Stimulated activated memory B cell treated with anti-CD40 and anti-IgM and Interleukin-4, amounts not matched to agents 10 μg/mL and 1 μg/mL and 100 μg/mL, for 72 hours (primary cell): ENCODE data around the gene NR6A1.

Source experiments
- ATAC-seq: fragments of 150-1000 bp; cut with Tn5 transposase; 2 replicates; pipeline ENCODE4 v1.10.0; 2021
- H3K27ac Mint-ChIP-seq: one replicate; pipeline ENCODE4 v1.8.0; 2022; ENCODE audit warnings: mild to moderate bottlenecking, mixed read lengths
- H3K27me3 Mint-ChIP-seq: one replicate; pipeline ENCODE4 v1.8.0; 2022; ENCODE audit warnings: mixed read lengths
- H3K36me3 Mint-ChIP-seq: one replicate; pipeline ENCODE4 v1.8.0; 2022; ENCODE audit warnings: mixed read lengths
- H3K4me1 Mint-ChIP-seq: one replicate; pipeline ENCODE4 v1.8.0; 2022; ENCODE audit warnings: mixed read lengths
- H3K4me3 Mint-ChIP-seq: one replicate; pipeline ENCODE4 v1.8.0; 2022; ENCODE audit warnings: mild to moderate bottlenecking, moderate library complexity, mixed read lengths
- H3K9me3 Mint-ChIP-seq: one replicate; pipeline ENCODE4 v1.8.0; 2022; ENCODE audit warnings: mixed read lengths

Gene NR6A1

GRCh38 chr9:124502711-124503702 lies 268.1 kb downstream of the NR6A1 start:
- peaks cover 25% of the 10 kb centered on the region for H3K4me1 Mint-ChIP-seq
- ATAC-seq: no peak
- peaks cover 7% of the 10 kb centered on the region for H3K36me3 Mint-ChIP-seq
- no peak overlapping the region for H3K4me3 Mint-ChIP-seq
- H3K27ac Mint-ChIP-seq: peak overlapping the region; percentile 26
- no peaks in the 10 kb centered on the region for H3K9me3 Mint-ChIP-seq
- peaks cover 85% of the 10 kb centered on the region for H3K27me3 Mint-ChIP-seq

GRCh38 chr9:124501771-124502320 lies 269.3 kb downstream of the NR6A1 start:
- H3K4me1 Mint-ChIP-seq: peaks cover 25% of the 10 kb centered on the region
- H3K27me3 Mint-ChIP-seq: peaks cover 83% of the 10 kb centered on the region
- no peaks in the 10 kb centered on the region for H3K9me3 Mint-ChIP-seq
- ATAC-seq: no peak
- H3K36me3 Mint-ChIP-seq: peaks cover 7% of the 10 kb centered on the region
- H3K4me3 Mint-ChIP-seq: no peak overlapping the region
- no peak overlapping the region for H3K27ac Mint-ChIP-seq

GRCh38 chr9:124500796-124501611 lies 270.1 kb downstream of the NR6A1 start:
- H3K36me3 Mint-ChIP-seq: peaks cover 7% of the 10 kb centered on the region
- ATAC-seq: no peak
- no peaks in the 10 kb centered on the region for H3K9me3 Mint-ChIP-seq
- peaks cover 77% of the 10 kb centered on the region for H3K27me3 Mint-ChIP-seq
- peaks cover 29% of the 10 kb centered on the region for H3K4me1 Mint-ChIP-seq
- no peak overlapping the region for H3K4me3 Mint-ChIP-seq
- no peak overlapping the region for H3K27ac Mint-ChIP-seq

GRCh38 chr9:124500028-124500795 lies 270.9 kb downstream of the NR6A1 start:
- Mint-ChIP-seq H3K9me3 (no peaks in the 10 kb centered on the region), H3K27me3 (peaks cover 77% of the 10 kb centered on the region), H3K4me1 (peaks cover 35% of the 10 kb centered on the region), H3K36me3 (peaks cover 7% of the 10 kb centered on the region), H3K4me3 (no peak overlapping the region), H3K27ac (no peak overlapping the region)
- ATAC-seq: no peak

- peaks cover 73% of the 10 kb centered on the region for H3K27me3 Mint-ChIP-seq
- H3K4me3 Mint-ChIP-seq: no peak overlapping the region
- H3K27ac Mint-ChIP-seq: no peak overlapping the region
- H3K9me3 Mint-ChIP-seq: no peaks in the 10 kb centered on the region
- no peak for ATAC-seq
- peaks cover 7% of the 10 kb centered on the region for H3K36me3 Mint-ChIP-seq
- peaks cover 35% of the 10 kb centered on the region for H3K4me1 Mint-ChIP-seq
These were observed 271.9 kb downstream of the NR6A1 start for GRCh38 chr9:124499216-124499615.

- Mint-ChIP-seq H3K9me3 (no peaks in the 10 kb centered on the region), H3K36me3 (peaks cover 1% of the 10 kb centered on the region), H3K27me3 (peaks cover 67% of the 10 kb centered on the region), H3K4me3 (no peak overlapping the region), H3K27ac (no peak overlapping the region), H3K4me1 (peaks cover 29% of the 10 kb centered on the region)
- ATAC-seq: no peak
These were observed 272.5 kb downstream of the NR6A1 start for GRCh38 chr9:124498499-124499146.

DNA sequence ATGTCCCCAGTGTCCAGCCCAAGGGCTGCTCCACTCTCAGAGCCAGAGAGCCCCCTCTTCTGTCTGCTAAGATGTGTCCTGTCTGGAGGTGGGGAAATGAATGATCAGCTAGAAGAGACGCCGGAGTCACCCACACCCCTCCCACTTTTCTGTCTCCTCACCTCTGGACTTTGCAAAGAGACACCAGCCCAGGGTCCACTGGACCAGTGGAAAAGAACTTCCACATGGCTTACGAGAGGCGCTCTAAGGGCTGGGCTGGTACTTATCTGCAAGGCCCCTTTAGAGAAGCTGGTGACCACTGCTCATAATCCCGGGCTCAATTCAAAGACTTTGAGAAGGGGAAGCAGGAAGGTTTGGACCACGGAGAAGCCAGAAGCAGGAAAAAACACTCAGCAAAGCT lies 273.1 kb downstream of the NR6A1 start:
- Mint-ChIP-seq H3K4me3 (no peak overlapping the region), H3K27me3 (peaks cover 61% of the 10 kb centered on the region), H3K4me1 (peaks cover 27% of the 10 kb centered on the region), H3K27ac (no peak overlapping the region), H3K9me3 (no peaks in the 10 kb centered on the region), H3K36me3 (no peaks in the 10 kb centered on the region)
- no peak for ATAC-seq

DNA sequence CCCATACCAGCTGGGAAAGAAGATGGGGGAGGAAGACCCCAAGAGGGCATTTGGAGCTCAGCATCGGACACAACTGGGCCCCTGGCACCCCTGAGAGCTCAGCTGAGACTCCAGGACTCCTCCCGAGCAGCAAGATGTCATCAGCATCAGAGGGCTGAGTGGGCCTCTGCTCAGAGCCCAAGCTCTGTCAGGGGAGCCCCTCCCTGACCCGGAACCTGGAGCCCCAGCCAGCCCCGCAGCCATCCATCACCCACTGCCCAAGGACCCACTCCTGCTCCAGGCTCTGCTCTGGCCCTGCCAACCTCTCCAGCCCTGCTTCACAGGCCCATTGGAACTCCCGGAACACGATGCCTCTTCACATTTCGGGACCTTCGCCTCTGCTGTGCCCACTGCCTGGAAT lies 273.7 kb downstream of the NR6A1 start:
- Mint-ChIP-seq H3K4me1 (peaks cover 27% of the 10 kb centered on the region), H3K9me3 (no peaks in the 10 kb centered on the region), H3K27ac (no peak overlapping the region), H3K36me3 (no peaks in the 10 kb centered on the region), H3K4me3 (no peak overlapping the region), H3K27me3 (peaks cover 60% of the 10 kb centered on the region)
- ATAC-seq: no peak

GRCh38 chr9:124496463-124496862 lies 274.6 kb downstream of the NR6A1 start:
- Mint-ChIP-seq H3K9me3 (no peaks in the 10 kb centered on the region), H3K27ac (no peak overlapping the region), H3K4me1 (peaks cover 27% of the 10 kb centered on the region), H3K36me3 (no peaks in the 10 kb centered on the region), H3K4me3 (no peak overlapping the region), H3K27me3 (peaks cover 60% of the 10 kb centered on the region)
- ATAC-seq: no peak

DNA sequence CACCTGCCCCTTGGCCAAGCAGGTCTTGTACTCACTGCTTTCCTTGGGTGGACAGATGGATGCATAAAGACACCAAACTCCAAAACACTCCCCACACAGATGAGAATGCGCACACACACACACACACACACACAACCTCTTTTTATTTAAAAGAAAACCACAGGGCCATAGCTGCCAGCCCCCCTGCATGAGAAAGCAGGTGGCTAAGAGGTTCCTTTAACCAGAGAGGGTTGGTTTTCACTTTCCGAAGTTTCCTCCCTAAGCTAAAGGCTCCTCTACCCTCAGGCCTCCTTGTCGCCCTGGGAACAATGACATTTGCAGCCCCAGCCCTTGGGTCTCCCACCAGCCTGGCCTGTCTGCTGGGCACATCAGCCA lies 275.0 kb downstream of the NR6A1 start:
- H3K4me1 Mint-ChIP-seq: peaks cover 26% of the 10 kb centered on the region
- no peaks in the 10 kb centered on the region for H3K36me3 Mint-ChIP-seq
- no peak overlapping the region for H3K4me3 Mint-ChIP-seq
- peaks cover 57% of the 10 kb centered on the region for H3K27me3 Mint-ChIP-seq
- ATAC-seq: no peak
- H3K27ac Mint-ChIP-seq: no peak overlapping the region
- no peaks in the 10 kb centered on the region for H3K9me3 Mint-ChIP-seq

DNA sequence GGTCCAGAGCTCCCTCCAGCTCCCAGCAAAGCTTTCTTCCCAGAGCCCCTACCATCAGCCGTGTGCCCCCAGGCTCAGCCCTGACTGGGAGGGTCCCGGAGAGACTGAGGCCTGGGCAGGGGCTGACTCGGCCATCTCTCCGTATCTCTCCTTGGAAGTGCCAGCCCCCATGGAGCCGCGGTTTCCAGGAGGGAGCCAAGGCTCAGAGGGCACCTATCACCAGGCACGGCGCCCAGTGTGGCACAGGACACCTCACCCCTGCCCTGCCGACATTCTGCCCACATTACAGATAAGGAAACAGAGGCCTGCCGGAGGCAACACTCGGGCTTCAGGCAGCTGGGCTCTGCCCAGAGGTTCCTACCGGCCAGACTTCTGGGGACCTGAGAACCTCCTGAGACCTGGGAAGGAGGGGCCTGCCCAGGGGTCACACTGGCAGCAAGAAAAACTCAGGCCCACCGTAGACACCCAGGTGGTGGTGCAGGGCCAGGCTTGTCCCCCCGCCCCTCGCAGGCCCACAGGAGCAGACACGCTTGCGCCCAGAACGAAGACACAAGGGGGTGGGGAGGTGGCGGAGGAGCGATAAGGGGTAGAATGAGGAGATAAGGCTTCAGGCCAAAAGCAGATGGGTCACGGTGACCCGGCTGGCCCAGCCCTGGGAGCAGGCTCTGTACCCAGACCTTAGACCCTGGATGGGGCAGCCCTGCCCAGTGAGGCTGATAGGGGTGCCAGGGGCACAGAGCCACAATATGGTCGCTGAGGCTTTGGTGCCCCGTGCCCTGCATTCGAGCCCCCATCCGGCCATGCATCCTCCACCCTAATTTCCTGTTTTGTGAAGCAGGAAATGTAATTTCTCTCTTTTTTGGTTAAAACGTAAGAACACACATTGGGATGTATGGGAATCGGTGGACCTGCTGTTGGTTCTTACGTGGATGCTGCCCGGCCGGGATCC lies 275.7 kb downstream of the NR6A1 start:
- H3K27ac Mint-ChIP-seq: no peak overlapping the region
- H3K9me3 Mint-ChIP-seq: no peaks in the 10 kb centered on the region
- peaks cover 20% of the 10 kb centered on the region for H3K4me1 Mint-ChIP-seq
- peaks cover 55% of the 10 kb centered on the region for H3K27me3 Mint-ChIP-seq
- no peak for ATAC-seq
- no peaks in the 10 kb centered on the region for H3K36me3 Mint-ChIP-seq
- no peak overlapping the region for H3K4me3 Mint-ChIP-seq

GRCh38 chr9:124493794-124494479 lies 277.2 kb downstream of the NR6A1 start:
- peaks cover 10% of the 10 kb centered on the region for H3K4me1 Mint-ChIP-seq
- no peak overlapping the region for H3K4me3 Mint-ChIP-seq
- H3K27ac Mint-ChIP-seq: no peak overlapping the region
- H3K36me3 Mint-ChIP-seq: no peaks in the 10 kb centered on the region
- peaks cover 54% of the 10 kb centered on the region for H3K27me3 Mint-ChIP-seq
- ATAC-seq: peak; percentile 42
- no peaks in the 10 kb centered on the region for H3K9me3 Mint-ChIP-seq

GRCh38 chr9:124493218-124493617 lies 277.9 kb downstream of the NR6A1 start:
- Mint-ChIP-seq H3K4me1 (peaks cover 10% of the 10 kb centered on the region), H3K9me3 (no peaks in the 10 kb centered on the region), H3K4me3 (no peak overlapping the region), H3K36me3 (no peaks in the 10 kb centered on the region), H3K27me3 (peaks cover 58% of the 10 kb centered on the region), H3K27ac (no peak overlapping the region)
- ATAC-seq: no peak
